SK-N-MC (cell line): Measurements from ENCODE around the gene SEC63.
A peak's percentile ranks its signal among the peaks of the same experiment; 100 is the strongest.
"Not testable (repeated sequence)": the region's sequence is repeated elsewhere in the genome, so short reads cannot be mapped to it uniquely, and the experiment has no call there.

Source experiments
- DNase-seq: peaks from one replicate; pipeline ENCODE4 v3.0.0-alpha.2; 2011; ENCODE audit warnings: low read depth, low spot score
- H3K27ac ChIP-seq: fragments of 200-600 bp; sonication (generic); 2 replicates; pipeline ENCODE4 v1.5.1; 2016; ENCODE audit warnings: mixed run types
- H3K36me3 ChIP-seq: fragments of 200-600 bp; sonication (generic); 2 replicates; pipeline ENCODE4 v1.6.1; 2017; ENCODE audit warnings: antibody characterized with exemption, low read length, mixed read lengths; ENCODE audit not compliant: insufficient read depth
- H3K4me3 ChIP-seq: fragments of 200-600 bp; sonication (generic); 2 replicates; pipeline ENCODE4 v1.5.1; 2016
- H3K9ac ChIP-seq: fragments of 200-600 bp; sonication (generic); 2 replicates; pipeline ENCODE4 v1.8.0; 2017; ENCODE audit warnings: mixed run types, mixed read lengths; ENCODE audit not compliant: insufficient read length
- H3K9me3 ChIP-seq: fragments of 200-600 bp; sonication (generic); 2 replicates; pipeline ENCODE4 v1.6.1; 2017; ENCODE audit warnings: low read depth, mild to moderate bottlenecking, antibody characterized with exemption, low read length, moderate library complexity, mixed read lengths
- EZH2 ChIP-seq: fragments of 200-600 bp; sonication (generic); IDR thresholded peaks from one replicate; pipeline ENCODE4 v1.6.1; 2017; ENCODE audit warnings: antibody characterized with exemption
- FOXP2 ChIP-seq: optimal IDR thresholded peaks from 2 replicates; pipeline ENCODE3; 2011; ENCODE audit warnings: mild to moderate bottlenecking, moderate library complexity; ENCODE audit not compliant: insufficient read depth; ENCODE audit errors: extremely low read length, control extremely low read depth
- POLR2AphosphoS5 ChIP-seq: IDR thresholded peaks from 2 replicates; pipeline ENCODE4 v1.6.1; 2012; ENCODE audit warnings: mild to moderate bottlenecking, low read depth, low read length, borderline replicate concordance

The SEC63 gene

GRCh38 chr6:107957909-107958688 is at the start of gene SEC63:
SEC63 (minus strand) TSS chr6:107958208; CDS start chr6:107958009, 199 bp downstream.
- Histone ChIP-seq H3K9ac (peak within 1 kb of the TSS; percentile 87), H3K9me3 (no peaks in the 10 kb centered on the region), H3K27ac (peak within 1 kb of the TSS; percentile 96), H3K4me3 (peak within 1 kb of the TSS; percentile 80), H3K36me3 (peaks cover 11% of the 10 kb centered on the region)
- no peak for DNase-seq
- TF ChIP-seq POLR2AphosphoS5 = peak; percentile 91
- TF ChIP-seq EZH2 = no peak
- TF ChIP-seq FOXP2 = peak; percentile 86

- Histone ChIP-seq H3K4me3 (no peak overlapping the region), H3K27ac (no peak overlapping the region), H3K9ac (no peak overlapping the region), H3K36me3 (no peaks in the 10 kb centered on the region), H3K9me3 (no peaks in the 10 kb centered on the region)
- TF ChIP-seq POLR2AphosphoS5 = no peak
- TF ChIP-seq EZH2 = no peak
- TF ChIP-seq FOXP2 = no peak
- DNase-seq = no peak
Observed at GRCh38 chr6:108005961-108006360, 48.0 kb upstream of the SEC63 start.

GRCh38 chr6:108004861-108005260 is 46.9 kb upstream of the SEC63 start:
- no peak for DNase-seq
- H3K36me3 ChIP-seq = no peaks in the 10 kb centered on the region
- H3K9ac ChIP-seq = no peak overlapping the region
- TF ChIP-seq FOXP2 = no peak
- no peak for TF ChIP-seq POLR2AphosphoS5
- TF ChIP-seq EZH2 = no peak
- no peaks in the 10 kb centered on the region for H3K9me3 ChIP-seq
- H3K4me3 ChIP-seq = no peak overlapping the region
- H3K27ac ChIP-seq = no peak overlapping the region

GRCh38 chr6:108002365-108003221 is 44.6 kb upstream of the SEC63 start:
- TF ChIP-seq EZH2 (no peak), FOXP2 (no peak), POLR2AphosphoS5 (no peak)
- no peaks in the 10 kb centered on the region for H3K9me3 ChIP-seq
- DNase-seq = no peak
- H3K4me3 ChIP-seq = peak overlapping the region; percentile 57
- H3K36me3 ChIP-seq = no peaks in the 10 kb centered on the region
- peak overlapping the region; percentile 76 for H3K27ac ChIP-seq
- H3K9ac ChIP-seq = peak overlapping the region; percentile 34

GRCh38 chr6:108001696-108002231 is 43.8 kb upstream of the SEC63 start:
- H3K27ac ChIP-seq = peak overlapping the region; percentile 76
- H3K4me3 ChIP-seq = no peak overlapping the region
- no peak for DNase-seq
- no peaks in the 10 kb centered on the region for H3K9me3 ChIP-seq
- H3K9ac ChIP-seq = no peak overlapping the region
- TF ChIP-seq EZH2 (no peak), POLR2AphosphoS5 (no peak), FOXP2 (no peak)
- no peaks in the 10 kb centered on the region for H3K36me3 ChIP-seq

GRCh38 chr6:108000259-108000658 is 42.3 kb upstream of the SEC63 start:
- not testable (repeated sequence) for H3K9me3 ChIP-seq, DNase-seq, H3K9ac ChIP-seq, H3K36me3 ChIP-seq, H3K27ac ChIP-seq, H3K4me3 ChIP-seq

GRCh38 chr6:107999341-107999740 is 41.3 kb upstream of the SEC63 start:
- TF ChIP-seq FOXP2 (no peak), POLR2AphosphoS5 (no peak), EZH2 (no peak)
- Histone ChIP-seq H3K4me3 (no peak overlapping the region), H3K27ac (no peak overlapping the region), H3K9ac (no peak overlapping the region), H3K9me3 (no peaks in the 10 kb centered on the region), H3K36me3 (no peaks in the 10 kb centered on the region)
- no peak for DNase-seq
